Transverse colon (tissue), 4 donors: ENCODE measurements around the gene CD300H. TPM values are rescaled to one million over a fixed set of nuclear protein-coding genes. Genes with fewer than 3 reads are reported as not detected.
A peak's percentile ranks its signal among the peaks of the same experiment; 100 is the strongest.

Source experiments
- DNase-seq: peaks from one replicate; pipeline ENCODE4 v3.0.0-alpha.2; 2019
- H3K27ac ChIP-seq, 4 donors: fragments of 200-600 bp; sonication (generic); 2 replicates each; pipeline ENCODE4 v1.5.1; 2016 to 2018; ENCODE audit warnings: inconsistent platforms in 4 of 4
- H3K27me3 ChIP-seq: fragments of 200-600 bp; sonication (generic); 2 replicates; pipeline ENCODE4 v1.5.1; 2017; ENCODE audit warnings: inconsistent platforms
- H3K36me3 ChIP-seq, 4 donors: fragments of 200-600 bp; sonication (generic); 2 replicates each; pipeline ENCODE4 v1.5.1; 2017 to 2019; ENCODE audit warnings: inconsistent platforms in 4 of 4
- H3K4me1 ChIP-seq, 4 donors: fragments of 200-600 bp; sonication (generic); 2 replicates each; pipeline ENCODE4 v1.5.1; 2017 to 2020; ENCODE audit warnings: inconsistent platforms in 4 of 4
- H3K4me3 ChIP-seq, 4 donors: fragments of 200-600 bp; sonication (generic); 1 replicate in 1 of 4; 2 replicates in 3 of 4; pipeline versions ENCODE4 v1.5.1 to v1.6.1; 2017 to 2019; ENCODE audit warnings: inconsistent platforms in 4 of 4
- H3K9me3 ChIP-seq, 2 donors: fragments of 200-600 bp; sonication (generic); 2 replicates each; pipeline ENCODE4 v1.5.1; 2017 to 2019; ENCODE audit warnings: inconsistent platforms in 2 of 2
- EP300 ChIP-seq: sonication (generic); formaldehyde crosslinking; IDR thresholded peaks from one replicate; pipeline ENCODE4 v1.6.1; 2017; ENCODE audit warnings: antibody characterized with exemption, low read depth
- POLR2A ChIP-seq: fragments of 450-650 bp; IDR thresholded peaks from one replicate; pipeline ENCODE4 v1.6.1; 2016; ENCODE audit warnings: antibody characterized with exemption, mild to moderate bottlenecking, moderate library complexity
- POLR2AphosphoS5 ChIP-seq, 3 donors: sonication (generic); formaldehyde crosslinking; IDR thresholded peaks; one replicate each; pipeline ENCODE4 v1.6.1; 2016; ENCODE audit warnings: antibody characterized with exemption in 3 of 3
- WGBS, 2 donors: methylation state at CpG; one replicate each; pipeline ENCODE4 v1.1.5; 2018; ENCODE audit warnings: low coverage in 1 of 2; 5-methylcytosine and 5-hydroxymethylcytosine counted together
- in situ Hi-C, 4 donors: fragments of 200-750 bp; cut with MboI; loops; one replicate each; pipeline versions ENCODE4 v1.15.0 to v1.15.1; 2017; ENCODE audit warnings: low sequenced_read_pairs in 3 of 4, low pct_ligation_motif_present in 1 of 4, low pct_unique_long_range_greater_than_20kb in 1 of 4
- intact Hi-C: fragments of 100-400 bp; cut with DNase I; formaldehyde crosslinking; loops from one replicate; pipeline ENCODE4 v1.15.1; 2023; ENCODE audit warnings: low total_unique reads
- total RNA-seq, 4 donors: library from RNA; depleted of rRNA; stranded (reverse); fragments of >200 nt; gene quantifications; one replicate each; pipeline ENCODE4 v1.1.0, GENCODE V29; 2016
- TF ChIP-seq, protein P1 (sequence below), 5 experiments: fragments of 200-600 bp in 3 of 5; fragments of 450-650 bp in 2 of 5; sonication (generic) in 3 of 5; IDR thresholded peaks; 1 replicate in 2 of 5; 2 replicates in 3 of 5; pipeline ENCODE4 v1.5.1; 2016 to 2017; ENCODE audit warnings: antibody characterized with exemption in 5 of 5, inconsistent platforms in 3 of 5, mild to moderate bottlenecking in 2 of 5, moderate library complexity in 1 of 5

CD300H gene
- total RNA-seq, 4 donors from 2014 or later, result not detected

DNA sequence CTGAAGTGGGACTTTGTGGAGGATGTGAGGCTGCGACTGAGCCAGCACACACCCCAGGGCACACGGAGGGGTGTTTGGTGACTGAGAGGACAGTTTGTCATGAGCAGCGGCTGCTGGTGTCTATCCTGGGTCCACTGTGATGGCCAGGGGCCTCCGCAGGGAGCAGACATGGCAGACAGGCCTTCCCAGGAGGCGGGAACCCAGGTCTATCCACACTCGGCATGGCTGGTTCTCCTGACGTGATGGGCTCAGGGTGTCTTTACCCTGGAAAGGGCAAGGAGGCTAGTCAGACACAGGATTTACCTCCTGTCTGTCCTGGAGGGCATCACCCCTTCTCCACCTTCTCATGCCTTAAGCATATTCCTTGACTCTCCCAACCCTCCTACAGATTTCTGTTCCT, 20.7 kb downstream of the CD300H start:
- no peaks in the 10 kb centered on the region for H3K9me3 ChIP-seq
- H3K36me3 ChIP-seq, result no peaks in the 10 kb centered on the region
- intact Hi-C loops, result no loop called here
- in situ Hi-C loops, result no loop called here
- WGBS, 2 donors, result 86 to 94% methylated on average over 5 to 7 of the region's 7 CpGs
- no peaks in the 10 kb centered on the region for H3K4me1 ChIP-seq
- H3K27me3 ChIP-seq, result no peaks in the 10 kb centered on the region
- no peak for DNase-seq
- TF ChIP-seq POLR2A, result no peak
- TF ChIP-seq EP300, result no peak
- no peak for TF ChIP-seq POLR2AphosphoS5 (IDR thresholded peaks at IDR 0.05)
- TF ChIP-seq, protein P1, sequence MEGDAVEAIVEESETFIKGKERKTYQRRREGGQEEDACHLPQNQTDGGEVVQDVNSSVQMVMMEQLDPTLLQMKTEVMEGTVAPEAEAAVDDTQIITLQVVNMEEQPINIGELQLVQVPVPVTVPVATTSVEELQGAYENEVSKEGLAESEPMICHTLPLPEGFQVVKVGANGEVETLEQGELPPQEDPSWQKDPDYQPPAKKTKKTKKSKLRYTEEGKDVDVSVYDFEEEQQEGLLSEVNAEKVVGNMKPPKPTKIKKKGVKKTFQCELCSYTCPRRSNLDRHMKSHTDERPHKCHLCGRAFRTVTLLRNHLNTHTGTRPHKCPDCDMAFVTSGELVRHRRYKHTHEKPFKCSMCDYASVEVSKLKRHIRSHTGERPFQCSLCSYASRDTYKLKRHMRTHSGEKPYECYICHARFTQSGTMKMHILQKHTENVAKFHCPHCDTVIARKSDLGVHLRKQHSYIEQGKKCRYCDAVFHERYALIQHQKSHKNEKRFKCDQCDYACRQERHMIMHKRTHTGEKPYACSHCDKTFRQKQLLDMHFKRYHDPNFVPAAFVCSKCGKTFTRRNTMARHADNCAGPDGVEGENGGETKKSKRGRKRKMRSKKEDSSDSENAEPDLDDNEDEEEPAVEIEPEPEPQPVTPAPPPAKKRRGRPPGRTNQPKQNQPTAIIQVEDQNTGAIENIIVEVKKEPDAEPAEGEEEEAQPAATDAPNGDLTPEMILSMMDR (IDR thresholded peaks at IDR 0.05), result no peak
- H3K4me3 ChIP-seq, result no peak overlapping the region
- H3K27ac ChIP-seq, result no peak overlapping the region

DNA sequence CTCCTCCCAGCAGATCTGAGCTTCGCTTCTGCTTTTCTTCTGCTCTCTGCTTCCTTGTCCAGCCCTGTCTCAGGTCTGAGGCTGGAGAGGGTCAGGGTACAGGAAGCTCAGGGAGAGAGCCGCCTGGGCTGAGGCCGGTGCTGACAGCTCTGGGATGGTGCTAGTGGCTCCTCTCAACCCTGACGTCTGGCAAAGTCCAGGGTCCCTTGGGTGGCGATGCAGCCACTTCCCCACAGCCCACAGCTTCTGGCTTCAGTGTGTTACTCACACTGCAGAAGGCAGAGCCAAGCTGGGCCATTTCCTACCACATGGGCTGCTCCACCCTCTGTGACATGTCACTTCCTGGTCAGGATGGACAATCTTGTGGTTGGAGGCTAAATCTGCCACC, 21.5 kb downstream of the CD300H start, which contains the start of gene CD300C:
Gene CD300C (minus strand): TSS at position 273 of the 388 bp plus-strand sequence. CDS start 333 bp downstream, outside the sequence.
- intact Hi-C loops, result no loop called here
- 64% methylated on average over 5 of the region's 5 CpGs; no CpG with 5 or more reads in 1 of the 2 donors for WGBS, 2 donors
- no peaks in the 10 kb centered on the region for H3K4me1 ChIP-seq
- no peaks in the 10 kb centered on the region for H3K27me3 ChIP-seq
- DNase-seq, result no peak
- H3K9me3 ChIP-seq, result no peaks in the 10 kb centered on the region
- TF ChIP-seq POLR2AphosphoS5 (IDR thresholded peaks at IDR 0.05) (no peak), EP300 (no peak), POLR2A (no peak)
- TF ChIP-seq, protein P1 (IDR thresholded peaks at IDR 0.05), result no peak
- peak within 1 kb of the TSS in 2 of 4 donors; percentile 6 to 18 for H3K27ac ChIP-seq
- H3K36me3 ChIP-seq, result no peaks in the 10 kb centered on the region
- no peak within 1 kb of the TSS for H3K4me3 ChIP-seq
- in situ Hi-C loops, result no loop called here

DNA sequence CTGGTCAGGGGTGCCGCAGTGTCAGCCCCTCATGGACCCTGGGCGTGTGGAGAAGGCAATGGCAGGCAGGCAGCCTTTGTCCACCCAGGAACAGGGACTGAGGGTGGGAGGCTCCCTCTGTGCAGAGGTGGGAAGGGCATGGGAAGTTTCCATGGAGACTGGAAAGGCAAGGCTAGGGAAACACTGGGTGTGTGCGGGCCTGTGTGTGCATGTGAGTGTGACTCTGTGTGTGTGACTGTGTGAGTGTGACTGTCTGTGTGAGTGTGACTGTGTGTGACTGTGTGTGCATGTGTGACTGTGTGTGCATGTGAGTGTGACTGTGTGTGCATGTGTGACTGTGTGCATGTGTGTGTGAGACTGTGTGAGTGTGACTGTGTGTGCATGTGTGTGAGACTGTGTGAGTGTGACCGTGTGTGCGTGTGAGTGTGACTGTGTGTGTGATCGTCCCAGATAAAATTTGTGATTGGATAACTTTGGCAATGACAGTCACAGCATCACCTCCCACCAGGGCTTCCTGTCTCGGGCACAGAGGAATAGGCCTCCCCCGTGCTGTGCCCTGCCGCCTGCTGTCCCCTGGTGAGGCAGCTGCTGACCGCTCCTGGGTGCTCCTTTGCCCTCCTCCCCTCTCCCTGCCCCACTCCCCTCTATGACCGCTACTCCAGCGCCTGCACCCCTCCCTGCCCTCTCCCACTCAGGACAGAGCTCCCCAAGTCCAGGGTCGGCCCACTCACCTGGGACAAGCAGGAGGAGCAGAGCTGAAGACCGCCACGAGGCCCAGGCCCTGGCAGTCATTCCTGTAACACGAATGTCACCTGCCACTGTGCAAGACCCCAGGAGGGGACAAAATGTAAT, 22.1 kb downstream of the CD300H start:
- no peaks in the 10 kb centered on the region for H3K27me3 ChIP-seq
- no peak overlapping the region for H3K4me3 ChIP-seq
- DNase-seq, result no peak
- no peaks in the 10 kb centered on the region for H3K9me3 ChIP-seq
- TF ChIP-seq EP300 (no peak), POLR2AphosphoS5 (IDR thresholded peaks at IDR 0.05) (no peak), POLR2A (no peak)
- TF ChIP-seq, protein P1 (IDR thresholded peaks at IDR 0.05), result no peak
- H3K27ac ChIP-seq, result peak overlapping the region in 2 of 4 donors; percentile 6 to 18
- H3K4me1 ChIP-seq, result no peaks in the 10 kb centered on the region
- in situ Hi-C loops, result no loop called here
- 79% methylated on average over 16 of the region's 16 CpGs; no CpG with 5 or more reads in 1 of the 2 donors for WGBS, 2 donors
- intact Hi-C loops, result no loop called here
- H3K36me3 ChIP-seq, result no peaks in the 10 kb centered on the region

DNA sequence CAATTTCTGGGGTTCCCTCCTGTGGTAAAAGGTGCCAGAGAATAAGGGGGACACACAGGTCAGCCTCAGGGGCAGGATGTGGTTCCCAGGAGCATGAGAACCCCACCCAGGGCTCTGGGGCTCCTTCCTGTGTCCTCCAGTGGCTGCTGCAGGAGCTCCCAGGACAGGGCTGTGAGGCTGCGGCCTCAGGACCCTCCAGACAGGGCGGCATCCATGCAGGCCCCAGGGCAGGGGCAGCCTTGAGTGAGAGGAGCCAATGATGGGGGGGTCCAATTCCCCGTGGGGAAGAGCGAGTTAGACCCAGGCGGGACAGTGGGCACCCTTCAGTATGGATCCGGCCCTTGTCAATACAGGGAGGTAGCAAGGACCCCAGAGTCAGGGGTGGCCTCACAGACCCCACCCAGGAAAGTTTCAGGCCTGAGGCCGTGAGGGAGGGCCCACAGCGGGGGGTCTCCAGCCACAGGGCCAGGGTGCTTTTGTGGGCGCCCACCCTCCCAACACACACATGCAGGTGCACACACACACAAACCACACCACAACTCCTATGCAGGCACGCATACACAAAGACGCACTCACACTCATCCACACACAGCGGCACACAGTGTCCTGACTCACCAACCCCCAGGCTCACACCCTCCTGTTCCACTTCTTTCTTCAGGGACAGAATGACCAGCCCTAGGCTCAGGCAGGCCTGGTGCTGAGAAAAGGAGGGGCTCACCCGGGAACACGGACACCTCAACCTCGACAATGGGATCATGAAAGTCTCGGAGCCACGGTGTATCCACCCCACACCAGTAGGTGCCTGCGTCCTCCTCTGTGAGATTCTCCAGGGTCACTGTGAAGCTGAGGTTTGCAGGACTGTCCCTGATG, 23.2 kb downstream of the CD300H start:
- Histone ChIP-seq H3K27ac (no peak overlapping the region), H3K36me3 (no peaks in the 10 kb centered on the region), H3K27me3 (no peaks in the 10 kb centered on the region), H3K4me3 (no peak overlapping the region), H3K9me3 (no peaks in the 10 kb centered on the region), H3K4me1 (no peaks in the 10 kb centered on the region)
- DNase-seq, result no peak
- WGBS, 2 donors, result 78% methylated on average over 16 of the region's 18 CpGs; no CpG with 5 or more reads in 1 of the 2 donors
- TF ChIP-seq EP300 (no peak), POLR2AphosphoS5 (IDR thresholded peaks at IDR 0.05) (no peak)
- TF ChIP-seq, protein P1 (IDR thresholded peaks at IDR 0.05), result no peak
- in situ Hi-C loops (no loop called here), intact Hi-C loops (no loop called here)
